ENCODE results near the gene SNAP25.

SNAP25 gene

DNA sequence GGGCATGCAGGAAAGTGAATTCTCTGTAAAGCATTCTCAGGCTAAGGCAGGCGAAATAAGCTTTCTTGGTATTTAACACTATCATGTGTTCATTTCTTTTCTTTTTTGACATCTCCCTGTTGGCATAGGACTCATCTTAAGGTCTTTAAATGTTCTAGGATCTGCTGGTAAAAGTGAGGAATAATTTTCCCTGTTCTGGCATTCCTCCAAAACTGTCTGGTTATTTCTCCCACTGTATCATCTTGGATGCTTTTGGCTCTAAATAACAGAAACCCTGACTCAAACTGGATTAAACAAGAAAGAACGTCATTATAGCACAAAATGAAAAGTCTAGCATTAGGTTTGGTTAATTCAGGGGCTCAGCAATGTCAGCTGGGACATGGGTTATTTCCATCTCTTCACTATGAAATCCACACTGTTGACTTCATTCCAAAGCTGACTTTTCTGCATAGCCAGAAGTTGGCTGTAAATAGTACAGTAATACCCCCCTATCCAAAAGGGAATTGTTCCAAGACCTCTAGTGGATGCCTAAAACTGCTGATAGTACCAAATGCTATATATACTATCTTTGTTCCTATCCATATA, 37.9 kb upstream of the SNAP25 start:
- TF ChIP-seq CTCF (IDR thresholded peaks at IDR 0.05): no peak
- Histone ChIP-seq H3K4me1 (no peaks in the 10 kb centered on the region), H3K4me3 (no peak overlapping the region), H3K27me3 (no peaks in the 10 kb centered on the region), H3K36me3 (no peaks in the 10 kb centered on the region), H3K9me3 (peaks cover 0 to 13% (median 12%) of the 10 kb centered on the region in 3 donors), H3K27ac (no peak overlapping the region)
- intact Hi-C loops (cut with DNase I; ENCODE audit: low total_unique reads): no loop called here
- no peak for DNase-seq

- Histone ChIP-seq H3K4me3 (no peak overlapping the region), H3K27me3 (no peaks in the 10 kb centered on the region), H3K27ac (no peak overlapping the region), H3K9me3 (peaks cover 0 to 19% (median 16%) of the 10 kb centered on the region in 3 donors), H3K36me3 (no peaks in the 10 kb centered on the region), H3K4me1 (peaks cover 0 to 3% (median 0%) of the 10 kb centered on the region in 4 donors)
- DNase-seq: no peak
- TF ChIP-seq CTCF (IDR thresholded peaks at IDR 0.05): no peak
- intact Hi-C loops (cut with DNase I; ENCODE audit: low total_unique reads): no loop called here
These were observed 32.7 kb upstream of the SNAP25 start for GRCh38 chr20:10185741-10186558.

GRCh38 chr20:10190456-10190855, 28.2 kb upstream of the SNAP25 start:
- intact Hi-C loops (cut with DNase I; ENCODE audit: low total_unique reads): no loop called here
- no peaks in the 10 kb centered on the region for H3K27me3 ChIP-seq
- H3K4me3 ChIP-seq: no peak overlapping the region
- peaks cover 0 to 10% (median 6%) of the 10 kb centered on the region in 3 donors for H3K9me3 ChIP-seq
- H3K27ac ChIP-seq: no peak overlapping the region
- no peak for DNase-seq
- peaks cover 0 to 3% (median 0%) of the 10 kb centered on the region in 4 donors for H3K4me1 ChIP-seq
- H3K36me3 ChIP-seq: no peaks in the 10 kb centered on the region
- TF ChIP-seq CTCF (IDR thresholded peaks at IDR 0.05): no peak

- DNase-seq: no peak
- Histone ChIP-seq H3K36me3 (no peaks in the 10 kb centered on the region), H3K27me3 (no peaks in the 10 kb centered on the region), H3K4me1 (no peaks in the 10 kb centered on the region), H3K27ac (no peak overlapping the region), H3K9me3 (no peaks in the 10 kb centered on the region), H3K4me3 (no peak overlapping the region)
- intact Hi-C loops (cut with DNase I; ENCODE audit: low total_unique reads): no loop called here
- TF ChIP-seq CTCF (IDR thresholded peaks at IDR 0.05): no peak
These were observed 26.5 kb upstream of the SNAP25 start for GRCh38 chr20:10192171-10192570.

DNA sequence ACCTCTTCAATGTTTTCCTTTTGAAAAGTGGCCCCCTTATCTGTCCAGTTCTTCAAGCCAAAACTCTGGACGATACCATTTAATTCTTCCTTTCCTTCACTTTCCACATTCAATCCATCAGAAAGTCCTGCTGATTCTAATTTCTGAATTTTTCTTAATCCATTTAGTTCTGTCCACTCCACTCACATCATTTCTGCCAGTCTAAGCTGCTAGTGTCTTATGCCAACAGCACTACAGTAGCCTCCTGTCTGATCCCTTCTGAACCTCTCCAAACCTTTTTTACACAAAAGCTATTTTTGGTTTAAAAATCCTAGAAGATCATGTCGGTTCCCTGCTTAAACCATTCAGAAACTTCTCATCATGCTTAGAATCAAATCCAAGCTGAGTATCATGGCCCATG, 24.5 kb upstream of the SNAP25 start:
- Histone ChIP-seq H3K36me3 (no peaks in the 10 kb centered on the region), H3K9me3 (no peaks in the 10 kb centered on the region), H3K27me3 (no peaks in the 10 kb centered on the region), H3K27ac (no peak overlapping the region), H3K4me3 (no peak overlapping the region), H3K4me1 (no peaks in the 10 kb centered on the region)
- no peak for TF ChIP-seq CTCF (IDR thresholded peaks at IDR 0.05)
- intact Hi-C loops (cut with DNase I; ENCODE audit: low total_unique reads): no loop called here
- no peak for DNase-seq
